ENCODE results near the gene GFAP.

GFAP gene

DNA sequence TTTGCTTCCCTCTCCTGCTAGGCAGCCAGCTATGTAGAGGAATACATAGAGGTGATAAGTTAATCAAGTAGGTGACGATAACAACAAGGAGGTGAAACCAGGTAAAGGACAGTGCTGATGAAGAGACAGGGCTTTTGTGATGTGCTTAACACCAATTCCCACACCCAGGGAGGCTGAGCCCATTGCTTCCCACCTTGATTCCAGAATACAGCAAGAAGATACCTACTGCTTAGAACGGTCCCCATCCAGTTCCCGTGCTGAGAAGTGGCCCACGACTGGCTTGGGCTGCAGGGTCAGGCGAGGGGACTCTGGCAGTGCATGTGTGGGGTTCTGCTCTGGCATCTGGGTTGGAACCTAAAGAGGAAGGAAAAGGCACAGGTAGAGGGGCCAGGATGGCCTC is 16.1 kb upstream of the GFAP start:
- H3K4me3 ChIP-seq (ENCODE audit: low read depth, low read length), result no peak overlapping the region
- DNase-seq (ENCODE audit: low read depth), result no peak
- TF ChIP-seq, protein P1, sequence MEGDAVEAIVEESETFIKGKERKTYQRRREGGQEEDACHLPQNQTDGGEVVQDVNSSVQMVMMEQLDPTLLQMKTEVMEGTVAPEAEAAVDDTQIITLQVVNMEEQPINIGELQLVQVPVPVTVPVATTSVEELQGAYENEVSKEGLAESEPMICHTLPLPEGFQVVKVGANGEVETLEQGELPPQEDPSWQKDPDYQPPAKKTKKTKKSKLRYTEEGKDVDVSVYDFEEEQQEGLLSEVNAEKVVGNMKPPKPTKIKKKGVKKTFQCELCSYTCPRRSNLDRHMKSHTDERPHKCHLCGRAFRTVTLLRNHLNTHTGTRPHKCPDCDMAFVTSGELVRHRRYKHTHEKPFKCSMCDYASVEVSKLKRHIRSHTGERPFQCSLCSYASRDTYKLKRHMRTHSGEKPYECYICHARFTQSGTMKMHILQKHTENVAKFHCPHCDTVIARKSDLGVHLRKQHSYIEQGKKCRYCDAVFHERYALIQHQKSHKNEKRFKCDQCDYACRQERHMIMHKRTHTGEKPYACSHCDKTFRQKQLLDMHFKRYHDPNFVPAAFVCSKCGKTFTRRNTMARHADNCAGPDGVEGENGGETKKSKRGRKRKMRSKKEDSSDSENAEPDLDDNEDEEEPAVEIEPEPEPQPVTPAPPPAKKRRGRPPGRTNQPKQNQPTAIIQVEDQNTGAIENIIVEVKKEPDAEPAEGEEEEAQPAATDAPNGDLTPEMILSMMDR (conservative IDR thresholded peaks at IDR 0.05; ENCODE audit: low read depth, low read length), result no peak

DNA sequence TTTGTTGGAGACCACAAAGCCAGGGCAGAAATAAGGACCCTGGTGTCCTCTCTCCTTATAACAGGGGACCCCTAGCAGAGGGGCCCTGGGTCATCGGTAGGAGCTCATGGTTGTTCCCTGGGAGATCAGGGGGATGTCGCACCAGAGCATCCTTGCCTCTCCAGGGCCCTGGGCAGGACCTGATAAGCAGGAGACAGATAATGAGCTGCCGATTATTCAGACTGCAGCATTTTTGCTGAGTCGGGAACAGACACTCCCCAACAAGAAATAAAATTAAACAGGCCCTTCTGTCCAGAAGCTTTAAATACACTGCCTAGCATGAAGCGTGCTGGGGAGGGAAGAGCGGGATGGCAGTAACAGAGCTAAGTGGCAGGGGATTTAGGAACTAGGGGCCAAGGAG is 15.4 kb upstream of the GFAP start:
- no peak for DNase-seq (ENCODE audit: low read depth)
- H3K4me3 ChIP-seq (ENCODE audit: low read depth, low read length), result no peak overlapping the region
- TF ChIP-seq, protein P1 (conservative IDR thresholded peaks at IDR 0.05; ENCODE audit: low read depth, low read length), result no peak

DNA sequence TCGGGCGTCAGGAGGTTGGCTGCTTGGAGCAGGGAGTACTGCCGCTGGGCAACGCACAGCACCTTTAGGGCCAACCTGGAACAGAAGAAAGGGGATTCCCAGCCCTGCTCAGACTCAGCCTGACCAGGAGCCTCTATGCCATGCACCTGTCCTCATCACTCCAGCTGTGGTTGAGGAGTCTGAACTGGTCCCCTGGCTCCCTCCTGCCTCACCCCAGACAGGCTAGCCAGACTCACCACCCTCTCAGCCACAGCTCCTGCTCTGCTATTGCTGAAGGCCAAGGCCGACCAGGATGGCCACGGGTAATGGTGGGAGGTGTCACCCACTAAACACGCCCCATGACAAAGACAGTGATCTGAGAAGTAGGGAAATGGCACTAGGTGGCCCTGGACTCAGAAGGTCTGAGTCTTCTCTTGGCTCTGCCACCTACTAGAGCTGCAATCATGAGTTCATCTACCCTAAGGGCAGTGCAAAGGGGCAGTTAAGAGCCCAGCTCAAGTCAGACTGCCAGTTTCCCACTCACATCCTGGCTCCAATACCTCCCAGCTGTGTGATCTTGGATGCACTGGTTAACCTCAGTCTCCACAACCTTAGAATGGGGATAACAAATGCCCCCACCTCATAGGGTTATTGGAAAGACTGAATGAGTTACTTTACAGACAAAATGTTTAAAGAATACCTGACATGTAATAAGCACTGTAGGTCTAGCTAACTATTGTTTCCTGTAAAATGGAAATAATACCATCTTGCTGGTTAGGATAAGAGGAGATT is 13.8 kb upstream of the GFAP start:
- DNase-seq (ENCODE audit: low read depth), result no peak
- TF ChIP-seq, protein P1 (conservative IDR thresholded peaks at IDR 0.05; ENCODE audit: low read depth, low read length), result no peak

DNA sequence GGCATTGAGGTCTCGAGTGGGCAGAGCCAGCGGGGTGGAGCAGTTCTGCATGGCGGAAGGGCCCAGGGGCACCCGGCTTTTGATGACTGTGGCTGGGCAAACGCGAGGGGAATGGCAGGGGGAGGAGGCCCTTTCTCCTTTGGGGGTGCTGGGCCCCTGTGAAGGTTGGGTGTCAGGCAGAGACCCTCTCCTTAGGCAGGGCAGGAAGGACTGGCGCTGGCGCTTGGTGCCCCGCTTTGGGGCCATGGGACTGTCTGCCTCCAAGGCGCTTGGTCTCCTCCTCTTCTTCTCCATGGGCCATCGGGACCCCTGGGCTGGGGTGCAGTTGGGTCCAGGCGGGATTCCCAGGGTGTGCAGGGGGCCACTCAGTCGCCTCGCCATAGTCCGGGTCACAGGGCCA is 12.8 kb upstream of the GFAP start:
- no peak overlapping the region for H3K4me3 ChIP-seq (ENCODE audit: low read depth, low read length)
- DNase-seq (ENCODE audit: low read depth), result no peak
- TF ChIP-seq, protein P1 (conservative IDR thresholded peaks at IDR 0.05; ENCODE audit: low read depth, low read length), result no peak

More for the DNA sequence above, 13.8 kb upstream of the GFAP start:
- H3K4me3 ChIP-seq (ENCODE audit: low read depth, low read length), result no peak overlapping the region

DNA sequence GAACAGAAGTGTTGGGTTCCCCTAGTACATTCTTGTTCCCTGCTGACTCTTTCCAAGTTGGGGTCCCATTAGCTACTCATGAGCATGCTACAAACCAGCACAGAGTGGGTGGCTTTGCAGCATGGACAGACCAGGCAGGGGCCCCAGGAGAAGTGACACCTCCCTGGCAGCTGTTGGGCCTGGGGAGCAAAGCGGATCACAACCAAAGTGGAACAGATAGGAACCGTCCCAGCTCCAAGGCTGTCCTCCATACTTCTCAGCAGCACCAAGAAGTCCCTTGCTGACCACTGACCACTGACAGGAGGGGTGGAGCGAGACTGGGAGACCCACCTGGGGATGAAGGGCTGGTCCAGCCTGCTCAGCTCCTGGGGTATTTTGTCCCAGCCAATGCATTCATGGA is 12.4 kb upstream of the GFAP start:
- TF ChIP-seq, protein P1 (conservative IDR thresholded peaks at IDR 0.05; ENCODE audit: low read depth, low read length), result no peak
- DNase-seq (ENCODE audit: low read depth), result no peak
- H3K4me3 ChIP-seq (ENCODE audit: low read depth, low read length), result no peak overlapping the region

DNA sequence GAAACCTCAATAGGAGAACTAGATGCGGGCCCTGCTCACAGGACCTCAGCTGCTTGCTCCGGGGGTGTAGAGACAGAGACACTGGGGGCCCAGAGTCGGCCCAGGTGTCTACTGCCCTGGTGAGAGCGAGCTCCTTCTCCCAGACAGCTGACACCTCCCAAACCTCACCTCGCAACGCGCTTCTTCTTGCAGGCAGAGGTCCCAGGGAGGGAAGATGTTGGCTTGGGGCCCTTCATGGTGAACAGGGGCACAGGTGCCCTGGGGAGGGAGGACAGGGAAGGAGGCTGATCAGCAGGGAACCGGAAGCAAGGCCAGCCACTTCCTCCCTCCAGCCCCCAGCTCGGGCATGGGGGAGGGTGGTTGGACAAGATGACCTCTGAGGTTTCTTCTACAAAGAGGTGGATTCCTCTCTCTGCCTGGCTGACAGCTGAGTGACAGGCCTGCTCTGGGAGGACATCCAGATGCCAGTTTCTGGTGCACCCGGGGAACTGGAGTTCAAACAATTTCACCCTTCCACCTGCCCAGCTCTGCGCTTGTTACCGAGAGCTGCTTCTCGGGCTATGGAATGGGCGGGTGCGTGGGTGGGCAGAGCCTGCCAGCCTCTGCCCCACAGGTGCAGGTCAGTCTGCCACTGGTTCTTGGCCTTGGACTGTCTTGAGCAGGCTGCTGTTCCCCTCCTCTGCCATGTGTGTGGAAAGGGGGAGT is 11.7 kb upstream of the GFAP start:
- H3K4me3 ChIP-seq (ENCODE audit: low read depth, low read length), result no peak overlapping the region
- DNase-seq (ENCODE audit: low read depth), result no peak
- TF ChIP-seq, protein P1 (conservative IDR thresholded peaks at IDR 0.05; ENCODE audit: low read depth, low read length), result no peak

Data from choroid plexus epithelial cell (primary cell).